Ishikawa (cell line): ENCODE results near the gene EHF.

Experiments used
- EP300 ChIP-seq: IDR thresholded peaks from 2 replicates; pipeline ENCODE4 v1.6.1; 2012; ENCODE audit warnings: borderline replicate concordance
- MAX ChIP-seq: IDR thresholded peaks from 2 replicates; pipeline ENCODE4 v1.6.1; 2012
- REST ChIP-seq: IDR thresholded peaks from 2 replicates; pipeline ENCODE4 v1.6.1; 2012; ENCODE audit warnings: low read depth, mild to moderate bottlenecking
- USF1 ChIP-seq: IDR thresholded peaks from 2 replicates; pipeline ENCODE4 v1.6.1; 2012
- YY1 ChIP-seq: IDR thresholded peaks from 2 replicates; pipeline ENCODE4 v1.6.1; 2012; ENCODE audit warnings: low read depth

- TF ChIP-seq EP300 (no peak), MAX (no peak), USF1 (no peak), REST (no peak), YY1 (no peak)
Observed at GRCh38 chr11:34601085-34601444, 19.8 kb upstream of the EHF start.
